HEK293T (cell line): ENCODE results near the gene CNNM3.

Experiments
- ARNT ChIP-seq: fragments of 450-650 bp; IDR thresholded peaks from 2 replicates; pipeline ENCODE4 v1.6.1; 2017; ENCODE audit warnings: mild to moderate bottlenecking
- BHLHE40 ChIP-seq: fragments of 450-650 bp; IDR thresholded peaks from 2 replicates; pipeline ENCODE4 v1.6.1; 2016; ENCODE audit warnings: mild to moderate bottlenecking, moderate library complexity, borderline replicate concordance
- CTBP1 ChIP-seq: fragments of 450-650 bp; IDR thresholded peaks from 2 replicates; pipeline ENCODE4 v1.6.1; 2016; ENCODE audit warnings: borderline replicate concordance
- FOXA1 ChIP-seq: fragments of 450-650 bp; IDR thresholded peaks from 2 replicates; pipeline ENCODE4 v1.6.1; 2016; ENCODE audit warnings: mild to moderate bottlenecking
- FOXK2 ChIP-seq: fragments of 450-650 bp; IDR thresholded peaks from 2 replicates; pipeline ENCODE4 v1.6.1; 2016; ENCODE audit warnings: mild to moderate bottlenecking
- FOXM1 ChIP-seq: fragments of 450-650 bp; IDR thresholded peaks from 2 replicates; pipeline ENCODE4 v1.6.1; 2017; ENCODE audit warnings: mild to moderate bottlenecking, borderline replicate concordance
- HDGF ChIP-seq: fragments of 450-650 bp; IDR thresholded peaks from 2 replicates; pipeline ENCODE4 v1.6.1; 2017; ENCODE audit warnings: antibody characterized with exemption, borderline replicate concordance
- SP1 ChIP-seq: fragments of 450-650 bp; IDR thresholded peaks from 2 replicates; pipeline ENCODE4 v1.6.1; 2017
- SUZ12 ChIP-seq: fragments of 450-650 bp; IDR thresholded peaks from 2 replicates; pipeline ENCODE4 v1.6.1; 2016; ENCODE audit warnings: mild to moderate bottlenecking
- TARDBP ChIP-seq: fragments of 450-650 bp; IDR thresholded peaks from 2 replicates; pipeline ENCODE4 v1.6.1; 2016
- ZNF384 ChIP-seq: fragments of 450-650 bp; IDR thresholded peaks from 2 replicates; pipeline ENCODE4 v1.6.1; 2016
- TF ChIP-seq, protein P1 (sequence below): fragments of 450-650 bp; IDR thresholded peaks from 2 replicates; pipeline ENCODE4 v1.6.1; 2016

DNA sequence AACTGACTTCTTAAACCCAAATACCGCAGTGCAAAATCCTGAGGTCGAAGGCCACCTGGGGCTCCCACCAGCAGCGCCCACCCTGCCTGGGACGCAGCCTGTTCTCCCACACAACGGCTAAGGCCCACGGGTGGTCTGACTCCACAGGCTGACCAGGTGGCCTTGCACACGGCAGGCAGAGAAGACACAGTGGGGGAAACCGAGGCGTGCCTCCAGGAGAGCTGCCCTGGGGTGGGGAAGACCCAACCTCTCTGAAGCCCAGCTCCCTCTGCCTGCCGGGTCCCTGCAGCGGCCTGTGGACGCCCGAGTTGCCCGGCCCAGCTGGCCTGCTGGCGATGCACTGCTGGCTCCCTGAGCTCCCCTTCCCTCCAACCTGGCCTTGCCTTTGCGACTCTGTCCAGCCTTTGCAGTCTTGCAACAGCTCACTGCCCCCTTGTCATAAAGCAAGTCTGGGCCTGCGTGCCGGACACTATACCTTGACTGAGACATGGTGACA is 63.5 kb downstream of the CNNM3 start:
- TF ChIP-seq SP1 (no peak), ARNT (no peak), CTBP1 (no peak), SUZ12 (no peak), BHLHE40 (no peak), TARDBP (no peak), ZNF384 (no peak), HDGF (no peak), FOXM1 (no peak), FOXA1 (no peak), FOXK2 (no peak)
- TF ChIP-seq, protein P1, sequence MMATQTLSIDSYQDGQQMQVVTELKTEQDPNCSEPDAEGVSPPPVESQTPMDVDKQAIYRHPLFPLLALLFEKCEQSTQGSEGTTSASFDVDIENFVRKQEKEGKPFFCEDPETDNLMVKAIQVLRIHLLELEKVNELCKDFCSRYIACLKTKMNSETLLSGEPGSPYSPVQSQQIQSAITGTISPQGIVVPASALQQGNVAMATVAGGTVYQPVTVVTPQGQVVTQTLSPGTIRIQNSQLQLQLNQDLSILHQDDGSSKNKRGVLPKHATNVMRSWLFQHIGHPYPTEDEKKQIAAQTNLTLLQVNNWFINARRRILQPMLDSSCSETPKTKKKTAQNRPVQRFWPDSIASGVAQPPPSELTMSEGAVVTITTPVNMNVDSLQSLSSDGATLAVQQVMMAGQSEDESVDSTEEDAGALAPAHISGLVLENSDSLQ = no peak
